GM12878 (cell line): ENCODE measurements around the gene PCDHGB1. TPM values are rescaled to one million over a fixed set of nuclear protein-coding genes. Genes with fewer than 3 reads are reported as not detected.

ENCODE experiments used
- ATAC-seq: fragments of 200-7000 bp; cut with Tn5 transposase; 3 replicates; pipeline ENCODE4 v1.9.1; 2020; ENCODE audit warnings: mild to moderate bottlenecking, moderate library complexity
- BruUV-seq: library from RNA; stranded (reverse); fragments of 400-500 nt; replicated peaks from 2 replicates; lab custom pipeline; 2021; lab: Mats Ljungman, UMichigan
- CTCF ChIA-PET: fragments of 300-600 bp; sonication (Branson Sonifier 250); formaldehyde crosslinking; extraction: SDS; loops from one replicate; lab custom pipeline; 2021; ENCODE audit warnings: inconsistent platforms; lab: Yijun Ruan, JAX
- POLR2A ChIA-PET: fragments of 350-600 bp; formaldehyde crosslinking; extraction: SDS; loops from one replicate; lab custom pipeline; 2021; ENCODE audit warnings: inconsistent platforms; lab: Charles Lee
- RAD21 ChIA-PET: fragments of 300-600 bp; sonication (Branson Sonifier 250); formaldehyde crosslinking; loops from one replicate; lab custom pipeline; 2023; ENCODE audit warnings: antibody characterized with exemption; ENCODE audit not compliant: unreplicated experiment; lab: Charles Lee
- SMC1A ChIA-PET: fragments of 300-600 bp; sonication (Branson Sonifier 250); formaldehyde crosslinking; loops from one replicate; lab custom pipeline; 2023; ENCODE audit not compliant: unreplicated experiment, uncharacterized antibody; lab: Charles Lee
- DNase-seq: peaks from one replicate; pipeline ENCODE4 v3.0.0-alpha.2; 2011; ENCODE audit warnings: low read depth, low spot score
- FAIRE-seq: peaks from 3 replicates; lab custom pipeline; 2011; peaks lifted over from hg19 to GRCh38; lab: Jason Lieb, UNC
- H2AFZ ChIP-seq: 2 replicates; pipeline ENCODE4 v1.6.0; 2011; ENCODE audit warnings: low read depth, low read length, control low read depth; ENCODE audit not compliant: control insufficient read depth
- H3K27ac ChIP-seq: 2 replicates; pipeline ENCODE4 v1.5.1; 2011; ENCODE audit warnings: control low read depth; ENCODE audit not compliant: control insufficient read depth, insufficient read depth
- H3K27me3 ChIP-seq, 2 experiments: replicated peaks in 1 of 2; 2 replicates each; pipeline versions ENCODE4 v1.6.0 to v1.6.1; 2011; ENCODE audit warnings: low read length in 1 of 2; ENCODE audit not compliant: control insufficient read depth in 2 of 2, insufficient read depth in 2 of 2
- H3K36me3 ChIP-seq, 2 experiments: 2 replicates each; pipeline ENCODE4 v1.5.1; 2011; ENCODE audit warnings: low read length in 1 of 2; ENCODE audit not compliant: control insufficient read depth in 2 of 2, insufficient read depth in 2 of 2
- H3K4me1 ChIP-seq: 2 replicates; pipeline ENCODE4 v1.6.1; 2011; ENCODE audit warnings: mild to moderate bottlenecking, low read length, moderate library complexity, mixed read lengths; ENCODE audit not compliant: control insufficient read depth, insufficient read depth
- H3K4me2 ChIP-seq: 2 replicates; pipeline ENCODE4 v1.6.0; 2011; ENCODE audit warnings: control low read depth; ENCODE audit not compliant: control insufficient read depth, insufficient read depth
- H3K4me3 ChIP-seq: fragments of 200-600 bp; sonication (generic); 2 replicates; pipeline ENCODE4 v1.5.1; 2016
- H3K79me2 ChIP-seq: 2 replicates; pipeline ENCODE4 v1.6.0; 2011; ENCODE audit warnings: low read length; ENCODE audit not compliant: control insufficient read depth, insufficient read depth
- H3K9ac ChIP-seq: 2 replicates; pipeline ENCODE4 v1.8.0; 2011; ENCODE audit warnings: low read length, control low read depth, mixed read lengths; ENCODE audit not compliant: control insufficient read depth, insufficient read depth
- H3K9me3 ChIP-seq: replicated peaks from 3 replicates; pipeline ENCODE4 v1.5.1; 2011; ENCODE audit warnings: mild to moderate bottlenecking, low read length; ENCODE audit not compliant: control insufficient read depth, insufficient read depth
- H4K20me1 ChIP-seq: 2 replicates; pipeline ENCODE4 v1.6.0; 2011; ENCODE audit not compliant: control insufficient read depth, insufficient read depth
- CBX5 ChIP-seq: sonication (generic); IDR thresholded peaks from 2 replicates; pipeline ENCODE4 v1.6.1; 2016; ENCODE audit warnings: low read depth, moderate library complexity, mild to moderate bottlenecking, inconsistent platforms
- FOXM1 ChIP-seq: IDR thresholded peaks from 2 replicates; pipeline ENCODE4 v1.6.1; 2012; ENCODE audit warnings: low read depth, mild to moderate bottlenecking, inconsistent platforms, low read length, moderate library complexity
- GATAD2B ChIP-seq: fragments of 450-650 bp; conservative IDR thresholded peaks from 2 replicates; pipeline ENCODE4 v1.6.1; 2017; ENCODE audit warnings: low read depth, mild to moderate bottlenecking, moderate library complexity
- IRF4 ChIP-seq: IDR thresholded peaks from 2 replicates; pipeline ENCODE4 v1.6.1; 2011; ENCODE audit warnings: low read depth, low read length
- MEF2B ChIP-seq: fragments of 450-650 bp; IDR thresholded peaks from 2 replicates; pipeline ENCODE4 v1.6.1; 2018; ENCODE audit warnings: mild to moderate bottlenecking, moderate library complexity; ENCODE audit not compliant: partially characterized antibody, poor library complexity, severe bottlenecking
- NR2F1 ChIP-seq: fragments of 450-650 bp; conservative IDR thresholded peaks from 2 replicates; pipeline ENCODE4 v1.6.1; 2017; ENCODE audit warnings: mild to moderate bottlenecking
- PML ChIP-seq: IDR thresholded peaks from 2 replicates; pipeline ENCODE4 v1.6.1; 2012; ENCODE audit warnings: low read length, inconsistent platforms
- POLR2A ChIP-seq: IDR thresholded peaks from 2 replicates; pipeline ENCODE4 v1.6.1; 2011; ENCODE audit warnings: low read depth, mild to moderate bottlenecking, low read length
- RAD21 ChIP-seq: IDR thresholded peaks from 2 replicates; pipeline ENCODE4 v1.6.1; 2011; ENCODE audit warnings: mild to moderate bottlenecking, low read depth, low read length, moderate library complexity; ENCODE audit not compliant: insufficient read depth
- SMARCA5 ChIP-seq: fragments of 450-650 bp; IDR thresholded peaks from 2 replicates; pipeline ENCODE4 v1.6.1; 2017; ENCODE audit warnings: mild to moderate bottlenecking
- TCF3 ChIP-seq: IDR thresholded peaks from 2 replicates; pipeline ENCODE4 v1.6.1; 2012; ENCODE audit warnings: low read depth, mild to moderate bottlenecking, low read length, borderline replicate concordance; ENCODE audit not compliant: insufficient read depth
- ZBTB33 ChIP-seq: fragments of 450-650 bp; IDR thresholded peaks from 2 replicates; pipeline ENCODE4 v1.6.1; 2017; ENCODE audit warnings: mild to moderate bottlenecking
- ZNF384 ChIP-seq: IDR thresholded peaks from 2 replicates; pipeline ENCODE4 v1.6.1; 2012; ENCODE audit warnings: low read depth, mild to moderate bottlenecking, low read length, improper control_type of control experiment, borderline replicate concordance
- WGBS: methylation state at CpG from one replicate; pipeline ENCODE4 v1.1.6; 2016; ENCODE audit warnings: low lambda C conversion rate; ENCODE audit not compliant: insufficient replicate concordance, insufficient coverage; ENCODE audit errors: missing lambda C conversion rate; 5-methylcytosine and 5-hydroxymethylcytosine counted together
- in situ Hi-C: fragments of 300-500 bp; cut with MboI; formaldehyde crosslinking; loops from 9 replicates; pipeline ENCODE4 v1.14.3; 2018; ENCODE audit warnings: mixed read lengths
- intact Hi-C: fragments of 100-400 bp; cut with micrococcal nuclease; formaldehyde crosslinking; loops from one replicate; pipeline ENCODE4 v1.14.2; 2022; ENCODE audit not compliant: unreplicated experiment
- polyA plus RNA-seq, 11 experiments: library from polyadenylated mRNA; depleted of rRNA in 4 of 11; unstranded in 6 of 11; stranded (reverse) in 5 of 11; fragments of >200 nt; fragmentation: Nextera tagmentation in 4 of 11; fragmentation: Illumina TruSeq in 1 of 11; extraction: Ambion mirVana in 4 of 11; extraction: Trizol in 1 of 11; gene quantifications; 1 replicate in 1 of 11; 2 replicates in 10 of 11; pipeline versions ENCODE4 v1.2.1 to v1.2.3, GENCODE V29; 2011 to 2016; ENCODE audit warnings: inconsistent platforms in 2 of 11, missing spikeins in 2 of 11, low read depth in 1 of 11
- total RNA-seq, 4 experiments: library from RNA; depleted of rRNA in 3 of 4; stranded (reverse); fragments of >200 nt in 3 of 4; fragmentation: Illumina TruSeq in 1 of 4; extraction: Trizol in 1 of 4; gene quantifications; 2 replicates each; pipeline versions ENCODE4 v1.2.1 to v1.2.3, GENCODE V29; 2013 to 2021
- TF ChIP-seq, protein P1 (sequence below): fragments of 450-650 bp; IDR thresholded peaks from 2 replicates; pipeline ENCODE4 v1.6.1; 2018; ENCODE audit warnings: mild to moderate bottlenecking, low read depth, moderate library complexity; ENCODE audit not compliant: partially characterized antibody
- TF ChIP-seq, protein P2 (sequence below), 3 experiments: IDR thresholded peaks in 2 of 3; conservative IDR thresholded peaks in 1 of 3; 2 replicates each; pipeline ENCODE4 v1.5.1; 2011; ENCODE audit warnings: low read depth in 3 of 3, low read length in 3 of 3, mild to moderate bottlenecking in 3 of 3, control low read depth in 2 of 3, moderate library complexity in 2 of 3, inconsistent platforms in 1 of 3, mixed read lengths in 1 of 3; ENCODE audit not compliant: control insufficient read depth in 2 of 3, insufficient read depth in 1 of 3; ENCODE audit errors: extremely low read depth in 1 of 3

The PCDHGB1 gene
- total and polyA plus RNA-seq, 10 of the 15 experiments (the other 5 are each of a cell fraction or from before 2014, with no cell fraction given) = 0.04 to 0.40 (median 0.08) TPM; not detected in 2

- no peak within 1 kb of the TSS for H3K9ac ChIP-seq
- in situ Hi-C loops = no loop called here
- intact Hi-C loops = no loop called here
- TF ChIP-seq SMARCA5 = no peak
- TF ChIP-seq CBX5 = no peak
- no peak for TF ChIP-seq ZBTB33
- TF ChIP-seq ZNF384 = peak; percentile 86
- TF ChIP-seq, protein P1, sequence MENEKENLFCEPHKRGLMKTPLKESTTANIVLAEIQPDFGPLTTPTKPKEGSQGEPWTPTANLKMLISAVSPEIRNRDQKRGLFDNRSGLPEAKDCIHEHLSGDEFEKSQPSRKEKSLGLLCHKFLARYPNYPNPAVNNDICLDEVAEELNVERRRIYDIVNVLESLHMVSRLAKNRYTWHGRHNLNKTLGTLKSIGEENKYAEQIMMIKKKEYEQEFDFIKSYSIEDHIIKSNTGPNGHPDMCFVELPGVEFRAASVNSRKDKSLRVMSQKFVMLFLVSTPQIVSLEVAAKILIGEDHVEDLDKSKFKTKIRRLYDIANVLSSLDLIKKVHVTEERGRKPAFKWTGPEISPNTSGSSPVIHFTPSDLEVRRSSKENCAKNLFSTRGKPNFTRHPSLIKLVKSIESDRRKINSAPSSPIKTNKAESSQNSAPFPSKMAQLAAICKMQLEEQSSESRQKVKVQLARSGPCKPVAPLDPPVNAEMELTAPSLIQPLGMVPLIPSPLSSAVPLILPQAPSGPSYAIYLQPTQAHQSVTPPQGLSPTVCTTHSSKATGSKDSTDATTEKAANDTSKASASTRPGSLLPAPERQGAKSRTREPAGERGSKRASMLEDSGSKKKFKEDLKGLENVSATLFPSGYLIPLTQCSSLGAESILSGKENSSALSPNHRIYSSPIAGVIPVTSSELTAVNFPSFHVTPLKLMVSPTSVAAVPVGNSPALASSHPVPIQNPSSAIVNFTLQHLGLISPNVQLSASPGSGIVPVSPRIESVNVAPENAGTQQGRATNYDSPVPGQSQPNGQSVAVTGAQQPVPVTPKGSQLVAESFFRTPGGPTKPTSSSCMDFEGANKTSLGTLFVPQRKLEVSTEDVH = no peak
- TF ChIP-seq IRF4 = no peak
- no peak for TF ChIP-seq MEF2B
- no peak for TF ChIP-seq TCF3
- no peak for TF ChIP-seq FOXM1
- TF ChIP-seq, protein P2, sequence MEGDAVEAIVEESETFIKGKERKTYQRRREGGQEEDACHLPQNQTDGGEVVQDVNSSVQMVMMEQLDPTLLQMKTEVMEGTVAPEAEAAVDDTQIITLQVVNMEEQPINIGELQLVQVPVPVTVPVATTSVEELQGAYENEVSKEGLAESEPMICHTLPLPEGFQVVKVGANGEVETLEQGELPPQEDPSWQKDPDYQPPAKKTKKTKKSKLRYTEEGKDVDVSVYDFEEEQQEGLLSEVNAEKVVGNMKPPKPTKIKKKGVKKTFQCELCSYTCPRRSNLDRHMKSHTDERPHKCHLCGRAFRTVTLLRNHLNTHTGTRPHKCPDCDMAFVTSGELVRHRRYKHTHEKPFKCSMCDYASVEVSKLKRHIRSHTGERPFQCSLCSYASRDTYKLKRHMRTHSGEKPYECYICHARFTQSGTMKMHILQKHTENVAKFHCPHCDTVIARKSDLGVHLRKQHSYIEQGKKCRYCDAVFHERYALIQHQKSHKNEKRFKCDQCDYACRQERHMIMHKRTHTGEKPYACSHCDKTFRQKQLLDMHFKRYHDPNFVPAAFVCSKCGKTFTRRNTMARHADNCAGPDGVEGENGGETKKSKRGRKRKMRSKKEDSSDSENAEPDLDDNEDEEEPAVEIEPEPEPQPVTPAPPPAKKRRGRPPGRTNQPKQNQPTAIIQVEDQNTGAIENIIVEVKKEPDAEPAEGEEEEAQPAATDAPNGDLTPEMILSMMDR (IDR thresholded peaks at IDR 0.05 in 2 of 3, conservative IDR thresholded peaks at IDR 0.05 in 1 of 3; ENCODE audit: control insufficient read depth in 2 of 3, extremely low read depth in 1 of 3, insufficient read depth in 1 of 3, low read depth in 3 of 3, low read length in 3 of 3) = peak; percentile 36 to 50 (median 40); a peak in 4 of 6 replicates
- TF ChIP-seq POLR2A = no peak
- TF ChIP-seq GATAD2B = no peak
- no peak for TF ChIP-seq NR2F1
- TF ChIP-seq RAD21 = peak; percentile 55
- TF ChIP-seq PML = no peak
- no peaks in the 10 kb centered on the region for H4K20me1 ChIP-seq
- H3K79me2 ChIP-seq = no peaks in the 10 kb centered on the region
- ChIA-PET RAD21 (interaction anchor here (0.8 kb wide), 1 partner anchor 83 kb away, joined by 3 read pairs; the partner anchor contains the start of gene PCDHGA10), SMC1A (no interaction called here), CTCF (interaction anchor here (0.6 to 2.3 kb wide), 5 partner anchors 11 to 604 kb away, joined by 3 to 13 read pairs (median 3); partner anchors contain the start of genes PCDHGB5 and TAF7), POLR2A (interaction anchor here (0.6 kb wide), 1 partner anchor 172 kb away, joined by 3 read pairs; no protein-coding TSS in a partner anchor)
- FAIRE-seq = no peak
- peak within 1 kb of the TSS; percentile 8; the same call in 1 of the 2 replicates for H3K4me3 ChIP-seq
- H2AFZ ChIP-seq = peak within 1 kb of the TSS; percentile 77
- 64% methylated on average over 20 of the region's 21 CpGs for WGBS
- no peaks in the 10 kb centered on the region for H3K36me3 ChIP-seq
- H3K27me3 ChIP-seq = no peaks in the 10 kb centered on the region; a peak in 1 of 4 replicates
- no peak within 1 kb of the TSS for H3K27ac ChIP-seq
- no peaks in the 10 kb centered on the region for H3K4me1 ChIP-seq
- H3K4me2 ChIP-seq = peak within 1 kb of the TSS; percentile 60
- ATAC-seq = peak; percentile 70
- BruUV-seq = no TSS peak
- peaks cover 5% of the 10 kb centered on the region; the same call in 2 of the 3 replicates for H3K9me3 ChIP-seq
- DNase-seq = no peak
Measured at GRCh38 chr5:141330299-141331080, 19.4 kb upstream of the PCDHGB1 start, which contains the start of gene PCDHGA1. PCDHGA1 (plus strand) TSS chr5:141330514.
